ENCODE results near the gene LIMCH1. TPM values are rescaled to one million over a fixed set of nuclear protein-coding genes. Genes with fewer than 3 reads are reported as not detected.

LIMCH1 gene
- total and polyA plus RNA-seq, 2 of the 8 experiments (the other 6 are each of a cell fraction or from before 2014, with no cell fraction given): 2.7 to 3.0 TPM

GRCh38 chr4:41633321-41633720 is 95.4 kb downstream of the LIMCH1 start:
- H3K23ac ChIP-seq (ENCODE audit: insufficient read length): no peak overlapping the region
- TF ChIP-seq CREB1 (IDR thresholded peaks at IDR 0.05) (no peak), CBX5 (IDR thresholded peaks at IDR 0.05; ENCODE audit: low read depth, low read length) (no peak), ZNF274 (IDR thresholded peaks at IDR 0.05; ENCODE audit: borderline replicate concordance, extremely low read depth, low read length) (no peak), NANOG (IDR thresholded peaks at IDR 0.05; ENCODE audit: insufficient read depth, low read depth, low read length, poor library complexity, severe bottlenecking) (no peak), CTBP2 (IDR thresholded peaks at IDR 0.05; ENCODE audit: borderline replicate concordance, insufficient read depth, insufficient read length, low read length) (no peak), TAF1 (IDR thresholded peaks at IDR 0.05; ENCODE audit: low read depth, low read length) (no peak), YY1 (IDR thresholded peaks at IDR 0.05; ENCODE audit: low read depth, low read length) (no peak), BRCA1 (IDR thresholded peaks at IDR 0.05; ENCODE audit: low read depth, low read length) (no peak), JUND (IDR thresholded peaks at IDR 0.05; ENCODE audit: low read length) (no peak)
- no peak for FAIRE-seq
- H2AK5ac ChIP-seq (ENCODE audit: low read depth, low read length): no peak overlapping the region
- no peaks in the 10 kb centered on the region for H3K9me3 ChIP-seq (ENCODE audit: insufficient read depth in 2 of 2, low read depth in 1 of 2, low read length in 1 of 2)
- no peak overlapping the region for H4K5ac ChIP-seq (ENCODE audit: insufficient read length, low read depth, low read length)
- H3K18ac ChIP-seq (ENCODE audit: extremely low read depth, low read length): no peak overlapping the region
- no peak overlapping the region for H3K4me2 ChIP-seq (ENCODE audit: insufficient read depth in 1 of 2, low read depth in 2 of 2, low read length in 2 of 2)
- H4K91ac ChIP-seq (replicated peaks; ENCODE audit: insufficient read length, low read length): no peak overlapping the region
- H2AFZ ChIP-seq (ENCODE audit: low read length): no peak overlapping the region
- H3K27me3 ChIP-seq (replicated peaks in 1 of 4; ENCODE audit: control insufficient read depth in 3 of 4, extremely low read depth in 1 of 4, insufficient read depth in 3 of 4, low read length in 3 of 4): peaks cover 0 to 2% (median 0%) of the 10 kb centered on the region in 4 experiments; a peak in 2 of 7 replicates
- no peak overlapping the region for H2BK5ac ChIP-seq (ENCODE audit: low read depth, low read length)
- no peak overlapping the region for H2BK15ac ChIP-seq (ENCODE audit: low read length)
- no peak overlapping the region for H3K56ac ChIP-seq (replicated peaks; ENCODE audit: insufficient read length, low read depth, low read length)
- ChIA-PET CTCF (ENCODE audit: partially characterized antibody) (interaction anchor here (0.8 to 3.9 kb wide), 5 partner anchors 11 to 28 kb away, joined by 3 to 26 read pairs (median 4); no protein-coding TSS in a partner anchor), POLR2A (ENCODE audit: partially characterized antibody) (no interaction called here)
- H4K20me1 ChIP-seq (replicated peaks in 1 of 2; ENCODE audit: control insufficient read depth in 1 of 2, insufficient read depth in 2 of 2, low read length in 2 of 2): no peaks in the 10 kb centered on the region
- no peak overlapping the region for H3K9ac ChIP-seq (replicated peaks in 1 of 4; ENCODE audit: extremely low read depth in 1 of 4, low read depth in 3 of 4, low read length in 3 of 4)
- no peak overlapping the region for H3K14ac ChIP-seq (ENCODE audit: insufficient read length)
- 89% methylated on average over 4 of the region's 4 CpGs; no CpG with 5 or more reads in 1 of the 2 experiments for WGBS, 2 experiments (ENCODE audit: extremely low coverage in 1 of 2, insufficient coverage in 1 of 2, insufficient read length in 1 of 2, insufficient replicate concordance in 2 of 2, low coverage in 1 of 2, low lambda C conversion rate in 2 of 2, missing lambda C conversion rate in 1 of 2)
- no peaks in the 10 kb centered on the region for H3K79me2 ChIP-seq (ENCODE audit: control insufficient read depth in 1 of 2, insufficient read depth in 2 of 2, low read length in 2 of 2)
- no peak overlapping the region for H4K8ac ChIP-seq (ENCODE audit: extremely low read depth, insufficient read depth, low read length)
- H3K27ac ChIP-seq (ENCODE audit: low read depth, low read length): no peak overlapping the region
- no peak overlapping the region for H2BK120ac ChIP-seq (replicated peaks; ENCODE audit: low read depth, low read length)
- H3K4ac ChIP-seq (replicated peaks; ENCODE audit: insufficient read length, low read depth, low read length): no peak overlapping the region
- H2BK12ac ChIP-seq (ENCODE audit: low read depth, low read length): no peak overlapping the region
- no peaks in the 10 kb centered on the region for H3K23me2 ChIP-seq (ENCODE audit: low read depth, low read length)
- no peaks in the 10 kb centered on the region for H3K36me3 ChIP-seq (ENCODE audit: control insufficient read depth in 2 of 4, insufficient read depth in 4 of 4, low read length in 3 of 4)
- no peak overlapping the region for H3K4me3 ChIP-seq (ENCODE audit: extremely low read depth in 1 of 4, insufficient read depth in 2 of 4, low read depth in 3 of 4, low read length in 4 of 4)
- no peak overlapping the region for H2BK20ac ChIP-seq (ENCODE audit: low read length)
- H3K79me1 ChIP-seq (ENCODE audit: low read depth, low read length): no peaks in the 10 kb centered on the region
- no peak for DNase-seq (ENCODE audit: low read depth in 1 of 2, low spot score in 2 of 2)
- no peaks in the 10 kb centered on the region for H3K4me1 ChIP-seq (replicated peaks in 1 of 4; ENCODE audit: control insufficient read depth in 3 of 4, insufficient read depth in 4 of 4, low read length in 3 of 4)
